ENCODE measurements around the gene KHK.

Gene KHK

DNA sequence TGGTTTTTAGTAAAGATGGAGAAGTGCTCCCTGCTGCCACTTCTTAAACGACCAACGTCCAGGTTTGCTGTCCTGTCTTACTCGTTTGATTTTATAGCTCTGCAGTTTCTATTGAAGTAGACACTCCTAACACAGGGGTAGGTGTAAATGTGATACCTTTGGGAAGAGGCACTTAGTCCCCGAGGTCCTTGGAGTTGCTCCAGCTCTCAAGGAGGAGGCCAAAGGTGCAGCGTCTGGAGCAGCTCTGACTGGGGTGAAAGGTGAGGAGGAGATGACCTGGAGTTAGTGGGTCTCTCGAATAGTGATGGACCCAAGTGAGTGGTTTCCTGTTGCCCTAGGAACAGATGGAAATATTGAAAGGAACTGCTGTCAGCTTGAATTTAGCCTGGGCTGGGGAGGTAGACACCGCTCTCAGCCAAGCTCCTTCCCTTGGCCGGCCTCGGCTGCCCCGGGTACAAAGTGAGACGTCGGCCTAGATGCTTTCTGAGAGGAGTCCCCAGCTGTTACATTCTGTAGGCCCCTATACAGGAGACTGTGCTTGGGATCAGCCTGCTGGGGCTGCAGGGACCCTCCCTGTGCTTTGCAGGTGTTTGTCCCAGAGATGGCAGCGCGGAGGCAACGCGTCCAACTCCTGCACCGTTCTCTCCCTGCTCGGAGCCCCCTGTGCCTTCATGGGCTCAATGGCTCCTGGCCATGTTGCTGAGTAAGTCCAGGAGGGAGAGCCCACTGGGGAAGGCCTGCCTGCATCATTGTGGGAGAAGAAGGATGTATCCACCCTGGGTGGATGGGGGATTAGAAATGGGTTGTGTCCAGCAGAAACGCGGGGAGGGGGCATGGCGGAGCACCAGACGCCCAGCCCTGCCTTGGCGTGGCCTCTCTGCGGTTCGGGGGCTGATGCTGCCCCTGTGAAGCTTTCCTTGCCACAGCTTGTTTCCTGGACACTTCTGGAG lies 5.4 kb downstream of the KHK start:
- no peaks in the 10 kb centered on the region for H3K9me3 ChIP-seq (ENCODE audit: control insufficient read depth, insufficient read depth, low read depth, low read length)
- peaks cover 0 to 37% of the 10 kb centered on the region in 2 experiments; a peak in 1 of 3 replicates for H3K36me3 ChIP-seq (ENCODE audit: control insufficient read depth in 2 of 2, insufficient read depth in 1 of 2, low read length in 2 of 2)
- no peak overlapping the region for H3K4me3 ChIP-seq (ENCODE audit: low read depth, low read length)
- ChIA-PET CTCF (interaction anchor here (0.6 to 0.9 kb wide), 3 partner anchors 14 to 188 kb away, joined by 3 to 4 read pairs (median 3); partner anchors contain the start of gene EMILIN1), POLR2A (no interaction called here)
- no peaks in the 10 kb centered on the region; the same call in 1 of the 2 replicates for H3K4me1 ChIP-seq (ENCODE audit: control insufficient read depth, insufficient read depth, low read length)
- no peak for TF ChIP-seq ZNF350 (tag by site-specific recombination; IDR thresholded peaks at IDR 0.05)
- no peak for TF ChIP-seq ZNF610 (tag by site-specific recombination; IDR thresholded peaks at IDR 0.05; ENCODE audit: borderline replicate concordance)
- no peak for TF ChIP-seq ZNF521 (tag by site-specific recombination; IDR thresholded peaks at IDR 0.05)
- no peak for TF ChIP-seq ZNF555 (tag by site-specific recombination; conservative IDR thresholded peaks at IDR 0.05)
- TF ChIP-seq ZNF10 (tag by site-specific recombination; IDR thresholded peaks at IDR 0.05) = no peak
- no peak for TF ChIP-seq KLF7 (tag by site-specific recombination; IDR thresholded peaks at IDR 0.05; ENCODE audit: borderline replicate concordance)
- TF ChIP-seq, protein P1, sequence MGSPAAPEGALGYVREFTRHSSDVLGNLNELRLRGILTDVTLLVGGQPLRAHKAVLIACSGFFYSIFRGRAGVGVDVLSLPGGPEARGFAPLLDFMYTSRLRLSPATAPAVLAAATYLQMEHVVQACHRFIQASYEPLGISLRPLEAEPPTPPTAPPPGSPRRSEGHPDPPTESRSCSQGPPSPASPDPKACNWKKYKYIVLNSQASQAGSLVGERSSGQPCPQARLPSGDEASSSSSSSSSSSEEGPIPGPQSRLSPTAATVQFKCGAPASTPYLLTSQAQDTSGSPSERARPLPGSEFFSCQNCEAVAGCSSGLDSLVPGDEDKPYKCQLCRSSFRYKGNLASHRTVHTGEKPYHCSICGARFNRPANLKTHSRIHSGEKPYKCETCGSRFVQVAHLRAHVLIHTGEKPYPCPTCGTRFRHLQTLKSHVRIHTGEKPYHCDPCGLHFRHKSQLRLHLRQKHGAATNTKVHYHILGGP (tag by site-specific recombination; IDR thresholded peaks at IDR 0.05) = no peak
- TF ChIP-seq ZNF558 (tag by site-specific recombination; IDR thresholded peaks at IDR 0.05) = no peak
- TF ChIP-seq ZNF529 (tag by site-specific recombination; IDR thresholded peaks at IDR 0.05; ENCODE audit: insufficient replicate concordance) = no peak
- TF ChIP-seq, protein P2, sequence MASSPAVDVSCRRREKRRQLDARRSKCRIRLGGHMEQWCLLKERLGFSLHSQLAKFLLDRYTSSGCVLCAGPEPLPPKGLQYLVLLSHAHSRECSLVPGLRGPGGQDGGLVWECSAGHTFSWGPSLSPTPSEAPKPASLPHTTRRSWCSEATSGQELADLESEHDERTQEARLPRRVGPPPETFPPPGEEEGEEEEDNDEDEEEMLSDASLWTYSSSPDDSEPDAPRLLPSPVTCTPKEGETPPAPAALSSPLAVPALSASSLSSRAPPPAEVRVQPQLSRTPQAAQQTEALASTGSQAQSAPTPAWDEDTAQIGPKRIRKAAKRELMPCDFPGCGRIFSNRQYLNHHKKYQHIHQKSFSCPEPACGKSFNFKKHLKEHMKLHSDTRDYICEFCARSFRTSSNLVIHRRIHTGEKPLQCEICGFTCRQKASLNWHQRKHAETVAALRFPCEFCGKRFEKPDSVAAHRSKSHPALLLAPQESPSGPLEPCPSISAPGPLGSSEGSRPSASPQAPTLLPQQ (tag by site-specific recombination; IDR thresholded peaks at IDR 0.05) = no peak
- no peak for TF ChIP-seq ZNF394 (tag by site-specific recombination; IDR thresholded peaks at IDR 0.05; ENCODE audit: borderline replicate concordance)
- no peak overlapping the region for H3K27ac ChIP-seq (ENCODE audit: extremely low read depth, low read depth, low read length)

DNA sequence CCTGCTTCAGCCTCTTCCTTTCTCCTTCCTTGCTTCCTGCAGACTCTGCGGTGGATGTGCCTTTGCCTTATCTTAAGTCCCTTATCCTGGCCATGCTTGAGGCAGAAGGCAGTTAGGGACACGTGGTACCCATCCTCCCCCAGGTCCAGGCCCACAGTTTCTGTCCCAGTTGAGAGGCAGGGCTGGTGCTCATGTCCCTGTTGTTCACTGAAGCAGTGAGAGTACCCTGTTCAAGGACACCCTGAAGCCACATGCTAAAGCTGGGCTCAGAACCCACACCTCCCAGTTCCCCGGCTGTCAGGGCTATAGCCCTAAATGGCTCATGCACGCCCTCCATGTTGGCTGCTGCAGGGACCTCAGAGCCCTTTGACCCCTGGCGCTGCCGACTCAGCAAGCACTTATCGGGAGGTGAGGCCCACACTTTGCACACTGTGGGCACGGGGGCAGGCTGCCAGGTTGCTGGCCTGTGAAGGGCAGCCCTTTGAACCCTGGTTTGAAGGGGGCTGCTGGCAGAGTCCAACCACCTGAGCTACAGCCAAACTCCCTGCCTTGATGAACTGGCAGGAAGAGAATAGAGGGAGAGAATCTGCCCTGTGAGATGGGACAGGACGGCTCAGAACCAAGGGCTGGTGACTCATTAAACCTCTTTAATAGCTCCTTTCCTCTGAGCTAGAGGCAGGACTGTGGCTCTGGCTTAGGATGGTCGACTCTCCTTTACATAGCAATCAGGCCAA lies 6.3 kb downstream of the KHK start:
- H3K4me1 ChIP-seq (ENCODE audit: control insufficient read depth, insufficient read depth, low read length) = no peaks in the 10 kb centered on the region
- POLR2A ChIA-PET = interaction anchor here (1.3 kb wide), 1 partner anchor 126 kb away, joined by 5 read pairs; no protein-coding TSS in a partner anchor
- peaks cover 0 to 46% of the 10 kb centered on the region in 2 experiments; a peak in 1 of 3 replicates for H3K36me3 ChIP-seq (ENCODE audit: control insufficient read depth in 2 of 2, insufficient read depth in 1 of 2, low read length in 2 of 2)
- CTCF ChIA-PET = interaction anchor here (0.6 to 1.6 kb wide), 5 partner anchors 8 to 98 kb away, joined by 3 read pairs; no protein-coding TSS in a partner anchor
- H3K9me3 ChIP-seq (ENCODE audit: control insufficient read depth, insufficient read depth, low read depth, low read length) = no peaks in the 10 kb centered on the region
- H3K4me3 ChIP-seq (ENCODE audit: low read depth, low read length) = no peak overlapping the region
- no peak overlapping the region for H3K27ac ChIP-seq (ENCODE audit: extremely low read depth, low read depth, low read length)
- TF ChIP-seq, protein P3, sequence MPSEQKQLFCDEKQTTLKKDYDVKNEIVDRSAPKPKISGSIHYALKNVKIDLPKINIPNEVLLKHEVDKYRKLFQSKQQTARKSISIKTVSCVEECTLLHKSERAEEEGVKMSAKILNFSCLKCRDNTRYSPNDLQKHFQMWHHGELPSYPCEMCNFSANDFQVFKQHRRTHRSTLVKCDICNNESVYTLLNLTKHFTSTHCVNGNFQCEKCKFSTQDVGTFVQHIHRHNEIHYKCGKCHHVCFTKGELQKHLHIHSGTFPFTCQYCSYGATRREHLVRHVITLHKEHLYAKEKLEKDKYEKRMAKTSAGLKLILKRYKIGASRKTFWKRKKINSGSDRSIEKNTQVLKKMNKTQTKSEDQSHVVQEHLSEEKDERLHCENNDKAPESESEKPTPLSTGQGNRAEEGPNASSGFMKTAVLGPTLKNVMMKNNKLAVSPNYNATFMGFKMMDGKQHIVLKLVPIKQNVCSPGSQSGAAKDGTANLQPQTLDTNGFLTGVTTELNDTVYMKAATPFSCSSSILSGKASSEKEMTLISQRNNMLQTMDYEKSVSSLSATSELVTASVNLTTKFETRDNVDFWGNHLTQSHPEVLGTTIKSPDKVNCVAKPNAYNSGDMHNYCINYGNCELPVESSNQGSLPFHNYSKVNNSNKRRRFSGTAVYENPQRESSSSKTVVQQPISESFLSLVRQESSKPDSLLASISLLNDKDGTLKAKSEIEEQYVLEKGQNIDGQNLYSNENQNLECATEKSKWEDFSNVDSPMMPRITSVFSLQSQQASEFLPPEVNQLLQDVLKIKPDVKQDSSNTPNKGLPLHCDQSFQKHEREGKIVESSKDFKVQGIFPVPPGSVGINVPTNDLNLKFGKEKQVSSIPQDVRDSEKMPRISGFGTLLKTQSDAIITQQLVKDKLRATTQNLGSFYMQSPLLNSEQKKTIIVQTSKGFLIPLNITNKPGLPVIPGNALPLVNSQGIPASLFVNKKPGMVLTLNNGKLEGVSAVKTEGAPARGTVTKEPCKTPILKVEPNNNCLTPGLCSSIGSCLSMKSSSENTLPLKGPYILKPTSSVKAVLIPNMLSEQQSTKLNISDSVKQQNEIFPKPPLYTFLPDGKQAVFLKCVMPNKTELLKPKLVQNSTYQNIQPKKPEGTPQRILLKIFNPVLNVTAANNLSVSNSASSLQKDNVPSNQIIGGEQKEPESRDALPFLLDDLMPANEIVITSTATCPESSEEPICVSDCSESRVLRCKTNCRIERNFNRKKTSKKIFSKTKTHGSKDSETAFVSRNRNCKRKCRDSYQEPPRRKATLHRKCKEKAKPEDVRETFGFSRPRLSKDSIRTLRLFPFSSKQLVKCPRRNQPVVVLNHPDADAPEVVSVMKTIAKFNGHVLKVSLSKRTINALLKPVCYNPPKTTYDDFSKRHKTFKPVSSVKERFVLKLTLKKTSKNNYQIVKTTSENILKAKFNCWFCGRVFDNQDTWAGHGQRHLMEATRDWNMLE (tag by site-specific recombination; conservative IDR thresholded peaks at IDR 0.05; ENCODE audit: low read depth) = no peak
- TF ChIP-seq, protein P4, sequence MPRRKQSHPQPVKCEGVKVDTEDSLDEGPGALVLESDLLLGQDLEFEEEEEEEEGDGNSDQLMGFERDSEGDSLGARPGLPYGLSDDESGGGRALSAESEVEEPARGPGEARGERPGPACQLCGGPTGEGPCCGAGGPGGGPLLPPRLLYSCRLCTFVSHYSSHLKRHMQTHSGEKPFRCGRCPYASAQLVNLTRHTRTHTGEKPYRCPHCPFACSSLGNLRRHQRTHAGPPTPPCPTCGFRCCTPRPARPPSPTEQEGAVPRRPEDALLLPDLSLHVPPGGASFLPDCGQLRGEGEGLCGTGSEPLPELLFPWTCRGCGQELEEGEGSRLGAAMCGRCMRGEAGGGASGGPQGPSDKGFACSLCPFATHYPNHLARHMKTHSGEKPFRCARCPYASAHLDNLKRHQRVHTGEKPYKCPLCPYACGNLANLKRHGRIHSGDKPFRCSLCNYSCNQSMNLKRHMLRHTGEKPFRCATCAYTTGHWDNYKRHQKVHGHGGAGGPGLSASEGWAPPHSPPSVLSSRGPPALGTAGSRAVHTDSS (tag by site-specific recombination; IDR thresholded peaks at IDR 0.05) = no peak
- TF ChIP-seq ZNF529 (tag by site-specific recombination; IDR thresholded peaks at IDR 0.05; ENCODE audit: insufficient replicate concordance) (no peak), FEZF1 (tag by site-specific recombination; IDR thresholded peaks at IDR 0.05) (no peak), ZNF114 (tag by site-specific recombination; IDR thresholded peaks at IDR 0.05) (no peak), ZNF510 (tag by site-specific recombination; IDR thresholded peaks at IDR 0.05; ENCODE audit: insufficient replicate concordance) (no peak)
- TF ChIP-seq, protein P5, sequence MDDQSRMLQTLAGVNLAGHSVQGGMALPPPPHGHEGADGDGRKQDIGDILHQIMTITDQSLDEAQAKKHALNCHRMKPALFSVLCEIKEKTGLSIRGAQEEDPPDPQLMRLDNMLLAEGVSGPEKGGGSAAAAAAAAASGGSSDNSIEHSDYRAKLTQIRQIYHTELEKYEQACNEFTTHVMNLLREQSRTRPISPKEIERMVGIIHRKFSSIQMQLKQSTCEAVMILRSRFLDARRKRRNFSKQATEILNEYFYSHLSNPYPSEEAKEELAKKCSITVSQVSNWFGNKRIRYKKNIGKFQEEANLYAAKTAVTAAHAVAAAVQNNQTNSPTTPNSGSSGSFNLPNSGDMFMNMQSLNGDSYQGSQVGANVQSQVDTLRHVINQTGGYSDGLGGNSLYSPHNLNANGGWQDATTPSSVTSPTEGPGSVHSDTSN (CRISPR knock-in tag; IDR thresholded peaks at IDR 0.05) = no peak
- TF ChIP-seq, protein P6, sequence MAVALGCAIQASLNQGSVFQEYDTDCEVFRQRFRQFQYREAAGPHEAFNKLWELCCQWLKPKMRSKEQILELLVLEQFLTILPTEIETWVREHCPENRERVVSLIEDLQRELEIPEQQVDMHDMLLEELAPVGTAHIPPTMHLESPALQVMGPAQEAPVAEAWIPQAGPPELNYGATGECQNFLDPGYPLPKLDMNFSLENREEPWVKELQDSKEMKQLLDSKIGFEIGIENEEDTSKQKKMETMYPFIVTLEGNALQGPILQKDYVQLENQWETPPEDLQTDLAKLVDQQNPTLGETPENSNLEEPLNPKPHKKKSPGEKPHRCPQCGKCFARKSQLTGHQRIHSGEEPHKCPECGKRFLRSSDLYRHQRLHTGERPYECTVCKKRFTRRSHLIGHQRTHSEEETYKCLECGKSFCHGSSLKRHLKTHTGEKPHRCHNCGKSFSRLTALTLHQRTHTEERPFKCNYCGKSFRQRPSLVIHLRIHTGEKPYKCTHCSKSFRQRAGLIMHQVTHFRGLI (tag by site-specific recombination; IDR thresholded peaks at IDR 0.05) = no peak
